NCI-H187 treated with DMSO at 0.1 percent for 48 hours (cell line): ENCODE data around the gene SNX6.
"Not testable (repeated sequence)": the region's sequence is repeated elsewhere in the genome, so short reads cannot be mapped to it uniquely, and the experiment has no call there.

Experiments
- DNase-seq: peaks from one replicate; lab custom pipeline; 2025; lab: John Stamatoyannopoulos, UW

SNX6 gene

DNA sequence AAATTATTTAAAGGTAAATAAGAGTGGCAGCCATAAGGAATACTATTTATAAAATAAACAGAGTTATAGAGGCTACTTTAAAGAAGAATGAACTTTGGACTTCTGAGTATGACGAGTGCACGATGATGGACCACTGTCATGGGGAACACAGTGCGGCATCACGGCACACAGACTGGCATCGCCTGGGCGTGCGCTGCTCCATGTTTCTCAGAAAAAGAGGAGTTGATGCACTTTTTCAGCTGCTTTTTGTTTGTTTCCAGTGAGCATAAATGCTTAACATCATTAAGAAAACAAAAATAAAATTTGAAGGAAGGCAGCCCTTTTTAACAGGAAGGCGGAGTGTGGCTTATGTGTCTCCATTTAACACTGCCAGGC lies 67.2 kb downstream of the SNX6 start:
- no peak for DNase-seq

DNA sequence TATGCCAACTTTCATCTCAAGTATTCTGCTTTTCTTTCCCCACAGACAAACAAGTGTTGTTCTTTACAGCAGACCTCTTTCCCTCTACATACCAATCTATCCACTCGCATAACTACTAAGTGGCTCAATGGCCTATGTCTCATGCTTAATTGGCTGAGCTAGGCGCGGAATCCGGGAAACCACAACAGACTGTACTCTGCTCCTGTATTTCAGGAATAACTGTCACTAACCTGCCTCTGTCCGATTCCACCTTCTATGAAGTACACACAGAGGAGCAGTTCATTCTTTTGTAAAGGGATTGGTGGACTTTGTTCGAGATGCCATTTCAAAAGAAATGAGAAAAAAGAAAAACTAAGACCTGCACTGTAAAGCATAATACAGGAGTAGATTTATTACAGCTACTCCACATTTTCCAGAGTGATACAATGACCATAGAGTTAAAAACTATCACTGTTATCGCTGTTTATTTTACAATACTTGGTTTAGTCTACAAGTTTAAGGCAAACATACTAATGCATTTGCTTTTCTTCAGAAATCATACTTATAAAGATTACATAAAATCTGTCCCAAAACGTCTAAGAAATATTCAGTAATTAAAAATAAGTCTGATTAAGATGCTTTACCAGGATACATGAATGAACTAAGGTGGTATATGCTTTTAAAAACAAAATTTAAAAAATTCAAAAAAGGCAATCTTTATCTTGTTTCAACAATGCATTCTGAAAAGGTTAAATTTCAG lies 67.7 kb downstream of the SNX6 start:
- DNase-seq = not testable (repeated sequence)

DNA sequence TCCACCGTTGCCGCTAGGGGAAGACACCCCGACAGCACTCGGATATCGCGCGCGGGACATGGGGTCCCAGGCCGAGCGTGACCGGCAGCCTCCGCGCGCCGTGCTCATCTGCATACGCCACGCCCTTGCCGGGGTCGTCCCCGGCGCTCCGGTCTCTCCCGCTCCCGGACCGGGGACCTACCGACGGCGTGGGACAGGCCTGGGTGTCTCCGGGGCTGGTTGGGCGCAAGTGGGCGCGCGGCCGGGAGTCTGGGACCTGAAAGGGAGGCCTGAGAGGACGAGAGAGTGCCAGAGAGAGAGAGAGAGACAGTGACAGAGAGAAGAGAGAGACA lies 73.5 kb downstream of the SNX6 start:
- not testable (repeated sequence) for DNase-seq

DNA sequence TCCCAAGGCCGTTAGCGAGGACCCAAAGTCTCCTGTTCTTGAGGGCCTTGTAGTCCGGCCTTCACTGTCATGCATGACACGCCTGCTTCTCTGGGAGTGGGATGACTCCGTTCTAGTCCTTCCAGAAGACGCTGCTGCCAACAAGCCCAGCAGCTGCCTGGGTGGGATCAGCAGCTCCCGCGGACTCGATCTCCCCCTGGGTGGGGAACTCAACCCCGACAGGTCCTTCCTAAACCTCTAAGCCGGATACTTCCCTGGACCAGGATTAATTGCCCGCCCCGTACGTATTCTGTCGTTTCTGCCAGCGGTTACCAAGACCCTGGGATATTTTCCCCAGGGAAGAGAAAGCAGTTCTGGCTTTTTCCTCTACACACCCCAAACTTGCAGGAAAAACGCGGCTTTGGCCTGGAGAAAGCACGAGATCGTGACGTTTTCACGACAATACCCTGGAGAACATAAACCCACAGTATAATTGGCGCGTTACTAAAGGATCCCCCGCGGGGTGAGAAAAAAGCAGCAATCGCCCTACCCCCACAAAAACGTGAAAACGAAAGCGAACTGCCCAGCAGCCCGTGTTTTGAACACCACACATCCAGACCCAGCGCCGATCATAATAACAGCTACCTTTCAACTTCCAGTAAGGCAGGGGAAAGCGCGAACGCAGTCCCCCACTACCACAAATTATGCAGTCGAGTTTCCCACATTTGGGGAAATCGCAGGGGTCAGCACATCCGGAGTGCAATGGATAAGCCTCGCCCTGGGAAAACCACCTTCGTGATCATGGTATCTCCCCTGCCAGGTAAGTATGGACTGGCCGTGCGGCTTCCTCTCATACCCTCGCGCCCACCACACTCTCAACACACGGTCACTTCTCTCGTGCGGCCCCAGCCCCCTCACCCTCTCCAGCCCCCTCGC lies 74.1 kb downstream of the SNX6 start:
- DNase-seq = not testable (repeated sequence)

DNA sequence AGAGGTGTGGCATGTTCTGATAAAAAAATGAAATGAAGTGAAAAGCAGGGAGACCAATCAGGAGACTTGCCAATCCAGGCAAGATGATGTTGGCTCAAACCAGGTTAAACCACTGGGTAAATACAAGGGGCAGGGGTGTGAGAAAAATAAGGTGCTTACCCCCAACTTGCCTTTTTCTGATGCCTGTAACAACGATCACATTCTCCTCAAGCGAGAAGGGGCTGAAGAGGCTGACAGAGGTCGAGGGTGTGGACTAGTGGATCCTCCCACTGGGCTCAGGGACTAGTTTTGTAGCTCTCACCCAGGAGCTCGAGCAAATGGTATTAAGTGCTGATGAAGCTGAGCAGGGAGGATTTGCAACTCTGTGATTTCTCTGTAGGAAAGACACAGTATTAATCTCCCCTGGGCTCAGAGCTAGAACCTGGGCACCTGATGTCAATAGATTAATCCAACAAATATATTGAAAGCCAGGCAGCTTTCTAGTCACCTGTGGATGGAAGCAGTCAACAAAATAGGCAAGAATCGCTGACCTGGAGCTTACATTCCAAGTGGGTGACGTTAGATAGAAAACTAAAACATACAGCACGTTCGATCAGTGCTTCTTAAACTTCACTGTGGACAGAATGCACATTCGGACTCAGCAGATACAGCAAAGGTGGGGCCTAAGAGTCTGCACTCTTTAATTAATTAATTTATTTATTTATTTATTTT lies 75.3 kb downstream of the SNX6 start:
- DNase-seq = no peak

DNA sequence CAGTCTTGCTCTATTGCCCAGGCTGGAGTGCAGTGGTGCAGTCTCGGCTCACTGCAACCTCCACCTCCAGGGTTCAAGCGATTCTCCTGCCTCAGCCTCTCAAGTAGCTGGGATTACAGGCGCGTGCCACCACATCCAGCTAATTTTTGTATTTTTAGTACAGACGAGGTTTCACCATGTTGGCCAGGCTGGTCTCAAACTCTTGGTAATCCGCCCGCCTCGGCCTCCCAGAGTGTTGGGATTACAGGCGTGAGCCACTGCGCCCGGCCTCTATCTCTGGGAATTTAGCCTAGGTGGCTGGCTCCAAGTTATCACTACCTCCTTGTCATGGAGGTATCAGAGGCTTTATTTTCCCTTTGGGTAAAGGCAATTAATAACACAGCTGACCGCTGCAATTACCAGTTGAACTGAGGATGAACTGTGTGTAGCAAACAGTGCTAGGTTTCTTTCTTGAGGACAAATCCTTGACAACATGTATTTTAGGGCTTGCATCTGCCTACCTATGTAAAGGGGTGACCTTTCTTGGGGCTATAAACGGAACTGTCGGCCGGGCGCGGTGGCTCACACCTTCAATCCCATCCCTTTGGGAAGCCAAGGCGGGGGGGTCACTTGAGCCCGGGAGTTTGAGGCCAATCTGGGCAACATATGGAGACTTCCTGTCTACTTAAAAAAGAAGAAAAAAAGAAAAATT lies 80.5 kb downstream of the SNX6 start:
- not testable (repeated sequence) for DNase-seq

DNA sequence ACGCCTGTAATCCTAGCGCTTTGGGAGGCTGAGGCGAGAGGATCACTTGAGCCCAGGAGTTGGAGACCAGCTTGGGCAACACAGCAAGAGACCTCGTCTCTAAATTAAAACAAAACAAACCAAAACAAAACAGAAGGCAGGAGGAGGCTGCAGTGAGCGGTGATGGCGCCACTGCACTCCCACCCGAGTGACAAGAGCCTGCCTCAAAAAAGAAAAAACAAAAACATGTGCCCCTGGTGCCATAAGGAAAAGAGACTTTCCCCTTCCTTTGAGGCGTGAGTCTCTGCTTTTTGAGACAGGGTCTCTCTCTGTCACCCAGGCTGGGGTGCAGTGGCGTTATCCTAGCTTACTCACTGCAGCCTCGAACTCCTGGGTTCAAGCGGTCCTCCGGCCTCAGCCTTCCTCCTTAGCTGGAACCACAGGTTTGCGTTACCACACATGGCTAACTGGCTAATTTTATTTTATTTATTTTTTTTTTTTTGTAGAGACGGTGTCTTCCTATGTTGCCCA lies 81.4 kb downstream of the SNX6 start:
- no peak for DNase-seq

DNA sequence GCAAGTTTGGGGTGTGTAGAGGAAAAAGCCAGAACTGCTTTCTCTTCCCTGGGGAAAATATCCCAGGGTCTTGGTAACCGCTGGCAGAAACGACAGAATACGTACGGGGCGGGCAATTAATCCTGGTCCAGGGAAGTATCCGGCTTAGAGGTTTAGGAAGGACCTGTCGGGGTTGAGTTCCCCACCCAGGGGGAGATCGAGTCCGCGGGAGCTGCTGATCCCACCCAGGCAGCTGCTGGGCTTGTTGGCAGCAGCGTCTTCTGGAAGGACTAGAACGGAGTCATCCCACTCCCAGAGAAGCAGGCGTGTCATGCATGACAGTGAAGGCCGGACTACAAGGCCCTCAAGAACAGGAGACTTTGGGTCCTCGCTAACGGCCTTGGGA lies 82.8 kb downstream of the SNX6 start:
- DNase-seq = not testable (repeated sequence)

DNA sequence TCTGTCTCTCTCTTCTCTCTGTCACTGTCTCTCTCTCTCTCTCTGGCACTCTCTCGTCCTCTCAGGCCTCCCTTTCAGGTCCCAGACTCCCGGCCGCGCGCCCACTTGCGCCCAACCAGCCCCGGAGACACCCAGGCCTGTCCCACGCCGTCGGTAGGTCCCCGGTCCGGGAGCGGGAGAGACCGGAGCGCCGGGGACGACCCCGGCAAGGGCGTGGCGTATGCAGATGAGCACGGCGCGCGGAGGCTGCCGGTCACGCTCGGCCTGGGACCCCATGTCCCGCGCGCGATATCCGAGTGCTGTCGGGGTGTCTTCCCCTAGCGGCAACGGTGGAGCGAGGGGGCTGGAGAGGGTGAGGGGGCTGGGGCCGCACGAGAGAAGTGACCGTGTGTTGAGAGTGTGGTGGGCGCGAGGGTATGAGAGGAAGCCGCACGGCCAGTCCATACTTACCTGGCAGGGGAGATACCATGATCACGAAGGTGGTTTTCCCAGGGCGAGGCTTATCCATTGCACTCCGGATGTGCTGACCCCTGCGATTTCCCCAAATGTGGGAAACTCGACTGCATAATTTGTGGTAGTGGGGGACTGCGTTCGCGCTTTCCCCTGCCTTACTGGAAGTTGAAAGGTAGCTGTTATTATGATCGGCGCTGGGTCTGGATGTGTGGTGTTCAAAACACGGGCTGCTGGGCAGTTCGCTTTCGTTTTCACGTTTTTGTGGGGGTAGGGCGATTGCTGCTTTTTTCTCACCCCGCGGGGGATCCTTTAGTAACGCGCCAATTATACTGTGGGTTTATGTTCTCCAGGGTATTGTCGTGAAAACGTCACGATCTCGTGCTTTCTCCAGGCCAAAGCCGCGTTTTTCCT lies 83.4 kb downstream of the SNX6 start:
- not testable (repeated sequence) for DNase-seq

DNA sequence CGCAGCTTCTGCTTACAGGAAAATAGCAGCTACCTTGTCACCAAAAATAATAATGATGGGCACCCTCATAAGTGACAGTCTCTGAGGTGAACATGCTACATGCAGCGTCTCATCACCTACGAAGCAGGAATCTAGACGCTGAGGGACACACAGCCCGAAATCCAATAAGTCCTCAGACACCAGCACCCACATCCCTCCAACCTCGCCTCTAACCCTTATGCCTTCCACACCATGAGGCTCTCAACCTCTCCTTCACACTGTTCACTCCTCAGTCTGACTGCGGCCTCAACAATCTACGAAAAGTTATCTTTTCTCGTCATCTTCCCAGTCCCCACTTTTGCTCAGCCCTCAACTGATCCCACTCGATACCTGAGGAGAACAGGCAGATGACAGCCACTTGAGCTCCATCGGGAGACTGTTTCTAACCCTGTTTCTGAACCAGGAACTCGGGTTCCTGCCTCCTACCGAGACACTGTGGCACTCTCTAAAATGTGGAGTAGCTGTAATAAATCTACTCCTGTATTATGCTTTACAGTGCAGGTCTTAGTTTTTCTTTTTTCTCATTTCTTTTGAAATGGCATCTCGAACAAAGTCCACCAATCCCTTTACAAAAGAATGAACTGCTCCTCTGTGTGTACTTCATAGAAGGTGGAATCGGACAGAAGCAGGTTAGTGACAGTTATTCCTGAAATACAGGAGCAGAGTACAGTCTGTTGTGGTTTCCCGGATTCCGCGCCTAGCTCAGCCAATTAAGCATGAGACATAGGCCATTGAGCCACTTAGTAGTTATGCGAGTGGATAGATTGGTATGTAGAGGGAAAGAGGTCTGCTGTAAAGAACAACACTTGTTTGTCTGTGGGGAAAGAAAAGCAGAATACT lies 89.5 kb downstream of the SNX6 start:
- DNase-seq = not testable (repeated sequence)

DNA sequence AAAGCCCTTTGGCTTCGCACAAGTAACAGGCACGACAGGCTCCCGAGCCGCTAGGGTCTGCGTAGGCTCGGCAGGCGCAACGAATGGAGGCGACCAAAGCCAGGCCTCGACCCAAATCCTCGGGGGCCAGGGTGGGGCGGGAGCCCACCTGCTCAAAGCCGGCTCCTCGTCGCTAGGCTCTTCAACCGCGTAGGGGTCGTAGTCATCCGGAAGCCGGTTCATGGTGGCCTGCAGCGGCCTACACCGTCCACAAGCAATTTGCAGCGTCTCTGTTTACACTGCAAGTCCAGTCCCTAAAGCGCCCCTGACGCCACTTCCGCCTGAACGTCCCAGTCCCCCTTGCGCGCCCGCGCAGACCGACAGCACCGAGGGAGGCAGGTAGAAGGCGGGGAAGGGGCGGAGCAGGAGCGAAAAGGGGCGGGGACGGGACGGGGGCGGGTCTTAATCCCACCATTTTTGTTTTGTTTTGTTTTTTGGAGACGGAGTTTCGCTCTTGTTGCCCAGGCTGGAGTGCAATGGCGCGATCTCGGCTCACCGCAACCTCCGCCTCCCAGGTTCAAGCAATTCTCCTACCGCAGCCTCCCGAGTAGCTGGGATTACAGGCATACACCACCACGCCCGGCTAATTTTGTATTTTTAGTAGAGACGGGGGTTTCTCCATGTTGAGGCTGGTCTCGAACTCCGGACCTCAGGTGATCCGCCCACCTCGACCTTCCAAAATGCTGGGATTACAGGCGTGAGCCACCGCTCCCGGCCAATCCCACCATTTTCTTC lies 90.4 kb downstream of the SNX6 start, which contains the start of gene EAPP:
TSS of gene EAPP (minus strand) at position 295 of the 774 bp plus-strand sequence. CDS start at position 222, 73 bp downstream.
- no peak for DNase-seq

DNA sequence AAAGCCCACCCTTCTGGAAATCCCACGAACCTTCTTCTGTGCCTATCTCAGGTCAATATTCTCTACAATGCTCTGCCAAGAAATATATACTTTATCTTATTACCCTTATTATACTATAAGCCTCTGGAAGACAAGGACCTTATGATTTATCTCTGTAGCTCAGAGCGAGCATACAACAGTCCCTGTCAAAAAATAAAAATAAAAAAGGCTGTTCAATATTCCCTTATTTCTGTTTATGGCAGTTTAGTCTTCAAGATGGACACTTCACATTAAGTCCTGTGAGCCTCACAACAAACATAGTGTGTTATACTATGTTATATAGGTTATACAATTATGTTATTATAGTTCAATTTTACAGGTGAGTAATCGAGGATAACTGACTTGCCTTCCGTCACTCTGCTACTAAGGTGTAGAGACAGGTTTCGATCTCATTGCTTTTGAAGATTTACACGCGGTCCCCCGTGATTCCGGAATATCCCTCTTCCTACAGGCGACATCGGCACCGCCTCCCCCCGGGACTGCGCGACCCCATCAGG lies 91.0 kb downstream of the SNX6 start:
- DNase-seq = no peak

DNA sequence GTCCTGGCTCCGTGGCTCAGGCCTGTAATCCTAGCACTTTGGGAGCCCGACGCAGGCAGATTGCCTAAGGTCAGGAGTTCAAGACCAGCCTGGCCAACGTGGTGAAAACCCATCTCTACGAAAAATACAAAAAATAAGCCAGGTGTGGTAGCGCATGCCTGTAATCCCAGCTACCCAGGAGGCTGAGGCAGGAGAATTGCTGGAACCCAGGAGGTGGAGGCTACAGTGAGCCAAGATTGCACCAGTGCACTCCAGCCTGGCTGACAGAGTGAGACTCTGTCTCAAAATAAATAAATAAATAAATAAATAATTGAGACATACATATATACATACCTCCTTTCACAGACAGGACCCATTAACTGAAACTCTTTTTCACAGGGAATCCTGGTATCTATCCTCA lies 91.9 kb downstream of the SNX6 start:
- DNase-seq = not testable (repeated sequence)

DNA sequence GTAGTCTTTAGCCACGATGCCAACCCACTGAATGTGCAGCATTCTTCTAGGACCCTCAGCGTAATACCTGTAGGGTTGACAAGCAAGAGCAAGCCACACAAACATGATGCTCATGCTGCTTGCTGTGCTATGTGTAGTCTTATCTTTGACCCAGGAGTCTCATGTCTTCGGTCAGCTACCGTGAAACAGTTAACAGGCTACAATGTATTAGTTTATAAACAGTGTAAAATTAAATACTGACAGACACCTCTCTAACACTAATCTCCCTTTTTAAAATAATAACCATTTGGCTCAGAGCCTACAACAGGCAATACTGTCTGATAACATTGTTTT lies 92.3 kb downstream of the SNX6 start:
- no peak for DNase-seq

DNA sequence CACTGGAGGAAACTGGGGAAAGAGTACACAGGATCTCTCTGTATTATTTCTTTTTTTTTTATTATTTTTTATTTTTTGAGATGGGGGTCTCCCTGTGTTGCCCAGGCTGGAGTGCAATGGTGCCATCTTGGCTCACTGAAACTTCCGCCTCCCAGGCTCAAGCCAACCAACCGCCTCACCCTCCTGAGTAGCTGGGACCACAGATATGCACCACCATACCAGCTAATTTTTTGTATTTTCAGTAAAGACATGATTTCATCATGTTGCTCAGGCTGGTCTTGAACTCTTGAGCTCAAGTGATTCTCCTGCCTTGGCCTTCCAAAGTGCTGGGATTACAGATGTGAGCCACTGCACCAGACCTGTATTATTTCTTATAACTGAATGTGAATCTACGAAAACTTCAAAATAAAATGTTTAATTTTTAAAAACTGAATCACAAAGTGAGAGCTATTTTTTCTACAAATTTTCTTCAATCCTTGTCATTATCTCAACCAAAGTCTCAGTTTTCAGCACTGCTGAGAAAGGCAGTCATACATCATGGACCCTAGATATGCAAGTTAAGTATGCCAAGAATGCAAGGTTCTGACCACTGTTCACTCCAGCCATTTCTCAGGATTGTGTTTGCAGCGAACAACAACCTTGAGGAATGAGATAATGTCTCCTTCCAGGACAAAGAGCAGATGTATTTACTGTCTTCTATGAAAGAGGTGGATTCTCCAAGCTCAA lies 92.8 kb downstream of the SNX6 start:
- no peak for DNase-seq

DNA sequence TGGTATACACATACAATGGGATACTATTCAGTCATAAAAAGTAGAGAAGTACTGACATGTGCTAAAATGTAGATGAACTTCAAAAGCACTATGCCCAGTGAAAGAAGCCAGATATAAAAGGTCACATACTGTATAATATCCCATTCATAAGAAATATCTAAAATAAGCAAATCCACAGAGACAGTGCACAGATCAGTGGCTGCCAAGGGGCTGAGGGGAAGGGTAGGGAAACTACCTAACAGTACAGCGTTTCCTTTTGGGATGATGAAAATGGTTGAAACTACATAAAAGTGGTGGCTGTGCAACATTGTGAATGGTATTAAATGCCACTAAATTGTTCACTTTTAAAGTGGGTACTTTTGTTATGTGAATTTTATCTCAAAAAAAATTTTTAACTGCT lies 102.4 kb downstream of the SNX6 start:
- no peak for DNase-seq

DNA sequence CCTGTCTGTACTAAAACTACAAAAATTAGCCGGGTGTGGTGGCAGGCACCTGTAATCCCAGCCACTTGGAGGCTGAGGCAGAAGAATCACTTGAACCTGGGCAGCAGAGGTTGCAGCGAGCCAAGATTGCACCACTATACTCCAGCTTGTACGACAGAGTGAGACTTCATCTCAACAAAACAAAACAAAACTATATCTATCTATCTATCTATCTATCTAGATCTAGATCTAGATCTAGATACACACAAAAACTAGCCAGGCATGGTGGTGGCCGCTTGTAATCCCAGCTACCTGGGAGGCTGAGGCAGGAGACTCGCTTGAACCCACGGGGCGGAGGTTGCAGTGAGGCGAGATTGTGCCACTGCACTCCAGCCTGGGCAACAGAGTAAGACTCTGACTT lies 105.7 kb downstream of the SNX6 start:
- not testable (repeated sequence) for DNase-seq

DNA sequence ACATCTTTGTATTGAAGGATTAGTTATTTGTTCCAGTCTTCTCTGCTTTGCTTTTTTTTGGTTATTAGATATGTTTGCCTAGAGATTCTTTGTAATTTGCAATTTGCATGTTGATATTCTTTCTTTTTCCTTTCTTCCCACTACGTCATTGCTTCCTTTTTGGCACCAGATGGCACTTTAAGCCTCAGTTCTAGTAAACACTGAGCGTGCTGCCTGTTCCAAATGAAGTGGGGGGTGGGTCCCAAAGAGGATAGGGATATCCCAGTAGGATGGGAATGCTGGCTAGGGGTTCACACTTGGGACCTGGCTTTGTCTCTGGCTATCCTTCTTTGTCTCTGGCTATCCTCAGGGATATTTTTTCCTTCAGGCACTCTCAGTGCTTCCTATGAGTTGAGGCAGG lies 107.5 kb downstream of the SNX6 start:
- DNase-seq = no peak
